NT2/D1 (cell line): Measurements from ENCODE around the gene ATP5F1E.

Experiments
- DNase-seq: peaks from one replicate; pipeline ENCODE4 v3.0.0-alpha.2; 2011; ENCODE audit warnings: low read depth, low spot score
- H3K27me3 ChIP-seq: 2 replicates; pipeline ENCODE4 v1.6.0; 2011; ENCODE audit warnings: mild to moderate bottlenecking; ENCODE audit not compliant: insufficient read length, insufficient read depth
- H3K36me3 ChIP-seq: 2 replicates; pipeline ENCODE4 v1.6.1; 2011; ENCODE audit warnings: mild to moderate bottlenecking, low read length, mixed read lengths; ENCODE audit not compliant: insufficient read depth, insufficient read length
- H3K4me1 ChIP-seq: 2 replicates; pipeline ENCODE4 v1.5.1; 2011; ENCODE audit not compliant: insufficient read depth, insufficient read length
- H3K4me3 ChIP-seq: 2 replicates; pipeline ENCODE4 v1.5.1; 2011; ENCODE audit warnings: low read depth; ENCODE audit not compliant: insufficient read length
- H3K9ac ChIP-seq: 2 replicates; pipeline ENCODE4 v1.6.0; 2011; ENCODE audit warnings: low read depth; ENCODE audit not compliant: insufficient read length
- H3K9me3 ChIP-seq: 2 replicates; pipeline ENCODE4 v1.5.1; 2011; ENCODE audit warnings: mild to moderate bottlenecking, low read length; ENCODE audit not compliant: insufficient read depth
- SUZ12 ChIP-seq: IDR thresholded peaks from 2 replicates; pipeline ENCODE4 v1.6.1; 2011; ENCODE audit not compliant: insufficient read length, insufficient read depth; ENCODE audit errors: extremely low read depth
- YY1 ChIP-seq: IDR thresholded peaks from 2 replicates; pipeline ENCODE4 v1.6.1; 2011; ENCODE audit not compliant: insufficient read length, insufficient read depth
- ZNF274 ChIP-seq: IDR thresholded peaks from 2 replicates; pipeline ENCODE4 v1.6.1; 2011; ENCODE audit warnings: mild to moderate bottlenecking, low read depth, low read length

The ATP5F1E gene

DNA sequence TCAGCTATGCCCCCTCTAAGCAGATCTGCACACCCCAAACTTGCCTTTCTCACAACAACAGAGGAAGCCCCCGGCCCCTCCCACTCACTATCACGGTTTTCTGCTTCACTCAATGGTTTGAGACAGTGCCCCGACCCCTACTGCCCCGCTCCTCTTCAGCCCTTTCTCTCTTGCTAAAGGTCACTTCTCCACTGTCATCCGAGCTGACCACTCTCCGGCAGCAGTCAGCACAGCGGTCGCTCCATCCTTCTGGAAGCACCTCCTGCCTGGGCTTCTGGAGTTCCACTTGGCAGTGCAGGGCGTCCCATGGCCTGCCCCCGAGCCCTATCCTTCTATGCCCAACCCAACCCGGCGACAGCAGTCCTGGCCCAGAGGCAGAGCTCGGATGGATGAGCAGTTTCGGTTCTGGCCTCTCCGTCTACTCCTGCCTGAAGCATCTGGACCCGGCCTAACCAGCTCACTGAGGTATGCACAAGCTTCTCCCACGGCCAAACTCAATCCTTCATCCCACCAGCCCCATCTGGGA lies 29.2 kb downstream of the ATP5F1E start:
- H3K27me3 ChIP-seq = peaks cover 16% of the 10 kb centered on the region
- peaks cover 11% of the 10 kb centered on the region for H3K4me1 ChIP-seq
- no peak overlapping the region for H3K4me3 ChIP-seq
- TF ChIP-seq YY1 (no peak), SUZ12 (no peak), ZNF274 (no peak)
- H3K36me3 ChIP-seq = peaks cover 47% of the 10 kb centered on the region
- H3K9ac ChIP-seq = no peak overlapping the region
- no peaks in the 10 kb centered on the region for H3K9me3 ChIP-seq
- DNase-seq = no peak

DNA sequence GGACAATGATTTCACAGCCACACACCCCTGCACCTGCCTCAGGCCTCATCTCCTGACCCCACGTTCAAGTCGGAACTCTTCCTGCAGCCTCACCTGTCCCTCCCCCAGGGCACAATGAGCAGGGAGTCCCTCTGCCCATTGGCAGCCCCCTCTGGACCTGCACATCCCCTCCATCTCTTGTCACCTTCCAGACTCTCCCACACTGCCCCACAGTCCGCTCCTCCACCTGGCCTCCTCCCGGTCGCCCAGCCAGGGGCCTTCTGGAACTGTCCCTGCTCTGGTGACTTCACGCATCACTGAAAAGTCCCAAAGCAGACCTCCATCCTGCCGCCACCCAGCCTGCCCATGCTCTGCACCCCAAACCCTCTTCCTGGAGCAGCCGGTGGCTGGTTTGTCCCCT lies 29.7 kb downstream of the ATP5F1E start:
- Histone ChIP-seq H3K4me3 (no peak overlapping the region), H3K9me3 (no peaks in the 10 kb centered on the region), H3K9ac (no peak overlapping the region), H3K27me3 (peaks cover 10% of the 10 kb centered on the region), H3K36me3 (peaks cover 52% of the 10 kb centered on the region), H3K4me1 (peaks cover 11% of the 10 kb centered on the region)
- TF ChIP-seq SUZ12 (no peak), ZNF274 (no peak), YY1 (no peak)
- no peak for DNase-seq

DNA sequence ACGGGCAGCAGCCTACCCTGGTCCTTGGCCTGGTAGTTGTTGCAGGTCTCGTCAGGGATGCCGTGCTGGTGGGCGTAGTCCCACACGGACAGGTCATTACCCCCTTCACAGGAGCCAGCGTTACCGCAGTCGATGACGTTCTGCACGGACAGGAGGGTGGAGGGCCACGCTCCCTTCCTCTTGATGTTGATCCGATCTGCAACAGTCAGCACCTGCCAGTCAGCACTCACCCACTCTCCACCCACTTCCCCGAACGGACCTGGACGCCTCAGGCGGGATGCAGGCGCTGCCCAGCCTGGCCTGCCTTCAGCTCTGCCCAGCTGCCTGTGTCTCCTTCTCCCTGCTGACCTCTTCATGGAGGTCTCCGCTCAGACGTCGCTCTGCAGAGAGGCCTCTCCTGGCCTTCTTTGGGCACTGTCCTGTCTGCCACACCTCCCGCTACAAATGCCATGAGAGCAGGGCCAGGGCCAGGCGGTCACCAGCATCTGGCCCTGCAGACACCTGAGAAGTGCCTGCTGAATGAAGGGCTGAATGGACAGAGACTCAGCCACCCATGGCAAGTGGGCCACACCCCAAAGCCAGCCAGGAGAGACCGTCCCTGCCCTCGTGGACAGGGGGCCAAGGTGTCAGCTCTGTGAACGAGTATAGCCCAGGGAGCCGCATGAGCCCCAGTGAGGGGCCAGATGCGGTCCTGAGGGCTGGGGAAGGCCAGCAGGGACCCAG lies 30.5 kb downstream of the ATP5F1E start:
- Histone ChIP-seq H3K4me3 (no peak overlapping the region), H3K36me3 (peaks cover 60% of the 10 kb centered on the region), H3K4me1 (peaks cover 9% of the 10 kb centered on the region), H3K9me3 (no peaks in the 10 kb centered on the region), H3K9ac (no peak overlapping the region), H3K27me3 (peaks cover 6% of the 10 kb centered on the region)
- TF ChIP-seq SUZ12 = no peak
- TF ChIP-seq ZNF274 = no peak
- TF ChIP-seq YY1 = no peak
- DNase-seq = no peak

DNA sequence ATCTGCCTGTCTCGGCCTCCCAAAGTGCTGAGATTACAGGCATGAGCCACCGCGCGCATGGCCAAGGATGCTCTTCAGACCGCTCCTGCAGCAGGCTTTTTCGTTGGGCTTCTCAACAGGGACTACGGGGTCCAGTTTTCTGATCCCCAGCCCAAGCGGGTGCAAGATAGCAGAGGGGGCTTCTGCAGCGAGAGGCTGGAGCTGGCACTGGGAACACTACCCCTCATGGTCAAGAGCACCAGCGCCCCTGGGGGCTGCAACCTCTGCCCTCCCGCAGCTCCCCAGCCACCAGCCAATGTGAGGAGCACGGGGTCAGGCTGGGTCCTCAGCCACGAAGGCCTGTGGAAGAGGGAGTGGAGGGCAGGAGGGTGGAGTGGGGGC lies 31.1 kb downstream of the ATP5F1E start:
- peaks cover under 1% of the 10 kb centered on the region for H3K27me3 ChIP-seq
- no peaks in the 10 kb centered on the region for H3K9me3 ChIP-seq
- no peak for DNase-seq
- no peak overlapping the region for H3K4me3 ChIP-seq
- H3K4me1 ChIP-seq = peaks cover 4% of the 10 kb centered on the region
- no peak for TF ChIP-seq ZNF274
- no peak for TF ChIP-seq SUZ12
- TF ChIP-seq YY1 = no peak
- H3K36me3 ChIP-seq = peaks cover 65% of the 10 kb centered on the region
- no peak overlapping the region for H3K9ac ChIP-seq

DNA sequence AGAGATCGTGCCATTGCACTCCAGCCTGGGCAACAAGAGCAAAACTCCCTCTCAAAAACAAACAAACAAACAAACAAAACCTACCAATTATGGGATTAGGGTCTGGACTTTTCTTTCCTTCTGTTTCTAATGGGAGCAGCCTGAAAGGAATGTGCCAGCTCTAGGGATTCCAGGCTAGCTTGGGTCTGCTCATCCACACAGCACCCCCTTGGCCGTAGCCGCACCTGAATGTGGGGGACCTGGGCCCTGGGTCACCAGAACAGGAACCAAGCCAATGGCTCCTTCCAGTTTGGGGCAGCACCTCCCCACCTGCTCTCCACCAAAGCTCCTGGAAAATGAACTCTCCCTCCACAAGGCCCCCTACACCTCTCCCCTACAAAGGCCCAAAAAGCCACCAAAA lies 31.8 kb downstream of the ATP5F1E start:
- H3K36me3 ChIP-seq = peaks cover 73% of the 10 kb centered on the region
- no peak overlapping the region for H3K9ac ChIP-seq
- peaks cover 3% of the 10 kb centered on the region for H3K4me1 ChIP-seq
- DNase-seq = no peak
- H3K4me3 ChIP-seq = no peak overlapping the region
- H3K9me3 ChIP-seq = no peaks in the 10 kb centered on the region
- H3K27me3 ChIP-seq = no peaks in the 10 kb centered on the region
- TF ChIP-seq SUZ12 (no peak), YY1 (no peak), ZNF274 (no peak)

DNA sequence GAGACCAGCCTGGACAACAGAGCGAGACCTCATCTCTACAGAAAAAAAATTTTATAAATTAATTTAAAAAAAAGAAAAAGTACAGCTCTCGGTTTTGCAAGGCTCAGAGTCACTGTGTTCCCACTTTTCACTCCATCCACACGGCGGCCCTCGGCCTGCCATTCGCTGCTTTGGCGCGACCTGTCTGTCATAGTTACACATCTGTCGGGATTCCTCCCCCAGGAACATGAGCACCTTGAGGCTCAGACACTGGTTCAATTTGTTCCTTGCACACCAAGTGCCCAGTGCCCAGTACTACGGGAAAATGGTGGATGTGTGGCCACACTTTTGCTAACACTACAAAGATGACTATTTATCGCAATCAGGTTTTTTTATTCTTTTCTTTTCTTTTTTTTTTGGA lies 33.5 kb downstream of the ATP5F1E start:
- H3K9me3 ChIP-seq = no peaks in the 10 kb centered on the region
- no peak for TF ChIP-seq SUZ12
- TF ChIP-seq YY1 = no peak
- no peak for TF ChIP-seq ZNF274
- no peaks in the 10 kb centered on the region for H3K27me3 ChIP-seq
- H3K9ac ChIP-seq = no peak overlapping the region
- no peak for DNase-seq
- H3K36me3 ChIP-seq = peaks cover 76% of the 10 kb centered on the region
- H3K4me1 ChIP-seq = no peaks in the 10 kb centered on the region
- H3K4me3 ChIP-seq = no peak overlapping the region

DNA sequence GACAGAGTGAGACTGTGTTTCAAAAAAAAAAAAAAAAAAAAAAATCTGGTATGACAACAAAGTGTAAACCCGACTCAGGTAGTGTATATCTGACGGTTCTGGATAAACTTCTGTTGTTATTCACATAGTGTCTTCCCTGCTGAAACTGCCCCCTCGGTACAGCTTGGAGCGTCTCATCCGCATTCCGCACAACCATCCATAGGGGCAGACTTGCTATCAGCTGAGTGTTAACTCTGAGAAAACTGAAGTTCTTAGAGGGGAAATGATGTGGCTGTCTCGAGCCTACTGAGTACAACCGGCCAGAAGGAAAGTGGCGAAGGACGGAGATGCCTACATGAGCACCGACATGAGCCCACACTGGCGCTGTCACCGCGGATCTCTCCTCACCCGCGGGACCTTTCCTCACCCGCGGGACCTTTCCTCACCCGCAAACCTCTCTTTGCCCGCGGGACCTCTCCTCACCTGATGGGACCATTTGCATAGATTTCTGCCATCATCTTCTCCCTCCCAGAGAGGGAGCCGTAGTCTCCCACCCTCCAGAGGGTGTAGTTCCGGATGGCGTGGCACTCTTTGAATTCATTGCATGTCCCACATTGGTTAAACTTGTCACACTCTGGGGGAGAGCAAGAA lies 34.9 kb downstream of the ATP5F1E start:
- Histone ChIP-seq H3K4me1 (no peaks in the 10 kb centered on the region), H3K27me3 (no peaks in the 10 kb centered on the region), H3K36me3 (peaks cover 87% of the 10 kb centered on the region), H3K9ac (peak overlapping the region; percentile 32), H3K4me3 (no peak overlapping the region), H3K9me3 (no peaks in the 10 kb centered on the region)
- DNase-seq = no peak
- TF ChIP-seq ZNF274 (no peak), SUZ12 (no peak), YY1 (no peak)
